ENCODE results near the gene ALDH3A1. TPM values are rescaled to one million over a fixed set of nuclear protein-coding genes. Genes with fewer than 3 reads are reported as not detected.

Gene ALDH3A1
- total and polyA plus RNA-seq, 8 donors = 0.20 to 0.51 (median 0.34) TPM; not detected in 3

DNA sequence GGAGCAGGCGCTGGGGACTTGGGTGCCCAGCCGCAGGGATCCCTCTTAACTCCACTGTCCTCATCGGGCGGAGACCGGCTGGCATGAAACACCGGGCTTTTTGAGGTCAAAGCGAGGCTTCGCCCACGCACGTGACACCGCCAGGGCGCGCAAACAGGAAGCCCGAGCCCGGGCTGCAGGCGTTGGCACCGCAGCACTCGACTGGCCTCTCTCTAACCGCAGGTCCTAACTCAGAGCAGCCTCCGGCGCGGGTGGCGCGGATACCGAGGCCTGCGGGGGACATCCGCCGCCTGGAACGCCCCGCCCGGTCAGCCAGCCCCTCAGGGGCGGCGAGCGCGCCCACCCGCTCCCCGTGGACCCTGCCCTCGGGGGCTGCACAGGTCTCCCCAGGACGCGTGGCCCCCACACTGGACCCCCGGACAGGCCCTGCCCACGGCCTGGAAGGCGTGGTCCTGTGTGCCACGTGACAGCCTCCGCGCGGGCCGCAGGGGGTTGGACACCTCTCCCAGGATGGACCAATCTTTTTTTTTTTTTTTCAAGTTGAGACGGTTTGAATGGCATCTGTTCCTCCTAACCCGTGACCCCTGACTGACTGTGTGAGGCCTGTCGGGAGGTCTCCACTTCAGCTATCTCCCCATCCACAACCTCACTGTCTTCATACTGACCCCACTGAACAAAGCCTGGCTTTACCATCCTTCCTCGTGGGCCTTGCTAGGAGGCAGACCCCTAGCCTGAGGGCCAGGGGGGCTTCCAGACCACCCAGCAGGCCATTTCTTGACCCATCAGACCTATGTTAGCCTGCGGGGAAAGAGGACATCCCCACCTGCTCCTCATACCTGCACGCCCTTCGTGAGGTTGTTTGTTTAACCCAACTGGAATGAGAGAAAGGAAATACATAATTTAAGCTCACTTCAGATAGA, 23.3 kb downstream of the ALDH3A1 start:
- DNase-seq (peak; percentile 30 to 69 (median 48)), FAIRE-seq (no peak), ATAC-seq (peak in 3 of 4 donors; percentile 45 to 56 (median 45))
- Histone ChIP-seq H3K27me3 (no peaks in the 10 kb centered on the region), H3K36me3 (no peaks in the 10 kb centered on the region), H3K4me1 (peaks cover 0 to 32% (median 7%) of the 10 kb centered on the region in 3 donors), H3K9me3 (no peaks in the 10 kb centered on the region), H3K27ac (peak overlapping the region in 1 of 4 donors; percentile 46), H3K4me3 (peak overlapping the region in 3 of 4 donors; percentile 2 to 33 (median 4))
- 30 to 51% methylated on average over 54 to 55 of the region's 55 CpGs for WGBS, 2 donors
- no peak for TF ChIP-seq CTCF (IDR thresholded peaks at IDR 0.05)
- intact Hi-C loops (cut with DNase I) = no loop called here

DNA sequence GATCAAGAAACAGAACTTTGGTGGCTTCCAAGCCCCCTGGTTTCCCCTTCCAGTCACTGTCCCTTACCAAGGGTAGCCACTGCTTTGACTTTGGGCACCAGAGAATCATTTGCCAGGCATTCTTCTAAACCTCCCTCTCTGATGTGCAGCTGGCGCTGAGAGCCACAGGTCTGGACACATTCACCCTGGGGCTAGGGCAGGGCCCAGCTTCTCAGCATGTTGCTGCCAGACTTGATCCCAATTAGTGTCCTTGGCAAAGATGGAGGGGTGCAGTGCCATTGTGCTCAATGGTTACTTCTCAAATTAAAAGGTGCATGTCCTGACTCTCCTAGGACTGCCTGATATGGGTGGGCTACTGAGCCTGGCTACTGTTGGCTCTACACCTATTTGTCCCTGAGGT, 24.1 kb downstream of the ALDH3A1 start:
- FAIRE-seq (no peak), ATAC-seq (no peak), DNase-seq (no peak)
- 96 to 100% methylated on average over 1 of the region's 1 CpG for whole genome bisulfite sequencing, 2 donors
- H3K4me1 ChIP-seq = peaks cover 0 to 32% (median 7%) of the 10 kb centered on the region in 3 donors
- TF ChIP-seq CTCF (IDR thresholded peaks at IDR 0.05) = no peak
- intact Hi-C loops (cut with DNase I) = no loop called here
- H3K27me3 ChIP-seq = no peaks in the 10 kb centered on the region
- no peak overlapping the region for H3K4me3 ChIP-seq
- no peaks in the 10 kb centered on the region for H3K9me3 ChIP-seq
- H3K36me3 ChIP-seq = no peaks in the 10 kb centered on the region
- no peak overlapping the region for H3K27ac ChIP-seq

- 47 to 58% methylated on average over 9 of the region's 9 CpGs for WGBS, 2 donors
- Histone ChIP-seq H3K36me3 (no peaks in the 10 kb centered on the region), H3K4me3 (no peak overlapping the region), H3K4me1 (peaks cover 0 to 9% (median 0%) of the 10 kb centered on the region in 3 donors), H3K9me3 (no peaks in the 10 kb centered on the region), H3K27ac (no peak overlapping the region), H3K27me3 (no peaks in the 10 kb centered on the region)
- ATAC-seq = peak in 1 of 4 donors; percentile 37
- intact Hi-C loops (cut with DNase I) = no loop called here
- peak in 1 of 6 donors; percentile 58 for DNase-seq
- FAIRE-seq = no peak
- TF ChIP-seq CTCF (IDR thresholded peaks at IDR 0.05) = no peak
These were observed 27.3 kb downstream of the ALDH3A1 start for GRCh38 chr17:19720631-19721426.

DNA sequence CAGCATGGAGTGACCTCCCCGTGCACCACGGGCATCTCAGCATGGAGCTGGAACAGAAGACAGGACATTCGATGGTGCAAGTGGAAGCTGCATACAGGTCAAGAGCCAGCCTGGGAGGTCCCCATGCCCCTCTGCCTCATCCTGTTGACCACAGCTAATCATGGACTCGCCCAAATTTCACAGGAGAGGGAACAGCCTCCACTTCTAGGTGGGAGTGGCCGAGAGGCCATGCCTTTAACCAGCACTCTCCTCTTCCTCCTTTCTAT, 28.0 kb downstream of the ALDH3A1 start:
- intact Hi-C loops (cut with DNase I) = no loop called here
- no peak for FAIRE-seq

More for the DNA sequence above, 28.0 kb downstream of the ALDH3A1 start:
- 64 to 75% methylated on average over 5 of the region's 5 CpGs for WGBS, 2 donors
- no peak overlapping the region for H3K4me3 ChIP-seq
- H3K9me3 ChIP-seq = no peaks in the 10 kb centered on the region
- DNase-seq (peak in 1 of 6 donors; percentile 6), ATAC-seq (no peak)
- no peak overlapping the region for H3K27ac ChIP-seq
- H3K27me3 ChIP-seq = no peaks in the 10 kb centered on the region
- H3K36me3 ChIP-seq = no peaks in the 10 kb centered on the region
- no peak for TF ChIP-seq CTCF (IDR thresholded peaks at IDR 0.05)
- peaks cover 0 to 9% (median 0%) of the 10 kb centered on the region in 3 donors for H3K4me1 ChIP-seq

Data from pancreas (tissue), 10 donors.